ENCODE results near the gene VAT1.
"Not testable (repeated sequence)": the region's sequence is repeated elsewhere in the genome, so short reads cannot be mapped to it uniquely, and the experiment has no call there.

The VAT1 gene

GRCh38 chr17:43003542-43004172 is 18.5 kb downstream of the VAT1 start:
- peaks cover 56% of the 10 kb centered on the region for H3K36me3 ChIP-seq (ENCODE audit: insufficient read depth, low read length)
- no peak for DNase-seq (ENCODE audit: low read depth, low spot score)
- no peak overlapping the region for H3K4me3 ChIP-seq
- H3K9ac ChIP-seq (ENCODE audit: insufficient read length), result no peak overlapping the region
- H3K27ac ChIP-seq, result 0 out of 2 replicates have a peak overlapping the region, but pooled peaks have one; percentile 42
- TF ChIP-seq POLR2AphosphoS5 (IDR thresholded peaks at IDR 0.05; ENCODE audit: borderline replicate concordance, low read depth, low read length), result peak; percentile 40; the same call in 1 of the 2 replicates
- TF ChIP-seq EZH2 (IDR thresholded peaks at IDR 0.05), result no peak
- H3K9me3 ChIP-seq (ENCODE audit: low read depth, low read length), result no peaks in the 10 kb centered on the region

GRCh38 chr17:43000894-43001293 is 21.3 kb downstream of the VAT1 start:
- Histone ChIP-seq H3K36me3 (ENCODE audit: insufficient read depth, low read length) (peaks cover 58% of the 10 kb centered on the region), H3K9ac (ENCODE audit: insufficient read length) (peak overlapping the region; percentile 26), H3K27ac (peak overlapping the region; percentile 67)
- H3K9me3 ChIP-seq (ENCODE audit: low read depth, low read length); DNase-seq (ENCODE audit: low read depth, low spot score); H3K4me3 ChIP-seq: not testable (repeated sequence)

- DNase-seq (ENCODE audit: low read depth, low spot score), result no peak
- TF ChIP-seq FOXP2 (optimal IDR thresholded peaks at IDR 0.05; ENCODE audit: control extremely low read depth, extremely low read length, insufficient read depth) (no peak), EZH2 (IDR thresholded peaks at IDR 0.05) (no peak), POLR2AphosphoS5 (IDR thresholded peaks at IDR 0.05; ENCODE audit: borderline replicate concordance, low read depth, low read length) (no peak)
- Histone ChIP-seq H3K27ac (peak overlapping the region; percentile 96), H3K36me3 (ENCODE audit: insufficient read depth, low read length) (peaks cover 54% of the 10 kb centered on the region), H3K9ac (ENCODE audit: insufficient read length) (peak overlapping the region; percentile 100), H3K4me3 (peak overlapping the region; percentile 99), H3K9me3 (ENCODE audit: low read depth, low read length) (no peaks in the 10 kb centered on the region)
Observed at GRCh38 chr17:42999003-42999525, 23.1 kb downstream of the VAT1 start.

- peak within 1 kb of the TSS; percentile 96 for H3K27ac ChIP-seq
- H3K36me3 ChIP-seq (ENCODE audit: insufficient read depth, low read length), result peaks cover 48% of the 10 kb centered on the region
- DNase-seq (ENCODE audit: low read depth, low spot score), result peak; percentile 100
- peak within 1 kb of the TSS; percentile 100 for H3K9ac ChIP-seq (ENCODE audit: insufficient read length)
- no peak for TF ChIP-seq EZH2 (IDR thresholded peaks at IDR 0.05)
- peak; percentile 96 for TF ChIP-seq POLR2AphosphoS5 (IDR thresholded peaks at IDR 0.05; ENCODE audit: borderline replicate concordance, low read depth, low read length)
- no peak for TF ChIP-seq FOXP2 (optimal IDR thresholded peaks at IDR 0.05; ENCODE audit: control extremely low read depth, extremely low read length, insufficient read depth)
- H3K4me3 ChIP-seq, result peak within 1 kb of the TSS; percentile 99
- no peaks in the 10 kb centered on the region for H3K9me3 ChIP-seq (ENCODE audit: low read depth, low read length)
Observed at GRCh38 chr17:42997984-42998938, 23.9 kb downstream of the VAT1 start, which contains the start of gene RPL27. Gene RPL27 (plus strand): TSS chr17:42998419. CDS start chr17:42998751, 332 bp downstream.

- peak overlapping the region; percentile 78 for H3K9ac ChIP-seq (ENCODE audit: insufficient read length)
- TF ChIP-seq EZH2 (IDR thresholded peaks at IDR 0.05), result no peak
- TF ChIP-seq POLR2AphosphoS5 (IDR thresholded peaks at IDR 0.05; ENCODE audit: borderline replicate concordance, low read depth, low read length), result no peak
- TF ChIP-seq FOXP2 (optimal IDR thresholded peaks at IDR 0.05; ENCODE audit: control extremely low read depth, extremely low read length, insufficient read depth), result no peak
- peaks cover 40% of the 10 kb centered on the region for H3K36me3 ChIP-seq (ENCODE audit: insufficient read depth, low read length)
Observed at GRCh38 chr17:42997390-42997983, 24.7 kb downstream of the VAT1 start.

GRCh38 chr17:42993913-42994312 is 28.3 kb downstream of the VAT1 start:
- H3K9me3 ChIP-seq (ENCODE audit: low read depth, low read length), result not testable (repeated sequence)

More at GRCh38 chr17:42997390-42997983, 24.7 kb downstream of the VAT1 start:
- peak overlapping the region; percentile 69 for H3K27ac ChIP-seq
- peak overlapping the region; percentile 79 for H3K4me3 ChIP-seq
- H3K9me3 ChIP-seq (ENCODE audit: low read depth, low read length), result no peaks in the 10 kb centered on the region
- DNase-seq (ENCODE audit: low read depth, low spot score), result no peak

GRCh38 chr17:42992872-42993271 is 29.3 kb downstream of the VAT1 start:
- H3K9me3 ChIP-seq (ENCODE audit: low read depth, low read length), result no peaks in the 10 kb centered on the region
- no peak overlapping the region for H3K9ac ChIP-seq (ENCODE audit: insufficient read length)
- no peak overlapping the region for H3K4me3 ChIP-seq
- H3K27ac ChIP-seq, result no peak overlapping the region
- no peak for TF ChIP-seq EZH2 (IDR thresholded peaks at IDR 0.05)
- no peak for TF ChIP-seq POLR2AphosphoS5 (IDR thresholded peaks at IDR 0.05; ENCODE audit: borderline replicate concordance, low read depth, low read length)
- no peak for TF ChIP-seq FOXP2 (optimal IDR thresholded peaks at IDR 0.05; ENCODE audit: control extremely low read depth, extremely low read length, insufficient read depth)
- no peak for DNase-seq (ENCODE audit: low read depth, low spot score)
- peaks cover 36% of the 10 kb centered on the region for H3K36me3 ChIP-seq (ENCODE audit: insufficient read depth, low read length)

More at GRCh38 chr17:42993913-42994312, 28.3 kb downstream of the VAT1 start:
- not testable (repeated sequence) for H3K27ac ChIP-seq; H3K4me3 ChIP-seq; H3K9ac ChIP-seq (ENCODE audit: insufficient read length); DNase-seq (ENCODE audit: low read depth, low spot score)
- peaks cover 31% of the 10 kb centered on the region for H3K36me3 ChIP-seq (ENCODE audit: insufficient read depth, low read length)

GRCh38 chr17:42991471-42991870 is 30.7 kb downstream of the VAT1 start:
- no peak overlapping the region for H3K4me3 ChIP-seq
- no peak for DNase-seq (ENCODE audit: low read depth, low spot score)
- H3K9me3 ChIP-seq (ENCODE audit: low read depth, low read length), result no peaks in the 10 kb centered on the region
- no peak for TF ChIP-seq EZH2 (IDR thresholded peaks at IDR 0.05)
- TF ChIP-seq POLR2AphosphoS5 (IDR thresholded peaks at IDR 0.05; ENCODE audit: borderline replicate concordance, low read depth, low read length), result no peak
- TF ChIP-seq FOXP2 (optimal IDR thresholded peaks at IDR 0.05; ENCODE audit: control extremely low read depth, extremely low read length, insufficient read depth), result no peak
- H3K9ac ChIP-seq (ENCODE audit: insufficient read length), result no peak overlapping the region
- H3K36me3 ChIP-seq (ENCODE audit: insufficient read depth, low read length), result peaks cover 44% of the 10 kb centered on the region
- H3K27ac ChIP-seq, result no peak overlapping the region
